K562 (cell line): ENCODE results near the gene PPFIA1. TPM values are rescaled to one million over a fixed set of nuclear protein-coding genes. Genes with fewer than 3 reads are reported as not detected.

ENCODE experiments used
- ATAC-seq: fragments of 200-7000 bp; cut with Tn5 transposase; 3 replicates; pipeline ENCODE4 v1.9.1; 2020; ENCODE audit warnings: moderate library complexity
- BruUV-seq: library from RNA; stranded (reverse); fragments of 400-500 nt; replicated peaks from 2 replicates; lab custom pipeline; 2021; lab: Mats Ljungman, UMichigan
- CTCF ChIA-PET: fragments of 300-600 bp; formaldehyde crosslinking; extraction: SDS; loops from one replicate; lab custom pipeline; 2021; ENCODE audit warnings: low intra/inter-chr PET ratio; lab: Yijun Ruan, JAX
- POLR2A ChIA-PET: fragments of 300-600, 350-650 bp; sonication (Branson Sonifier 250); formaldehyde crosslinking; extraction: SDS; loops from one replicate; lab custom pipeline; 2021; ENCODE audit warnings: antibody characterized with exemption, inconsistent platforms; lab: Yijun Ruan, JAX
- DNase-seq, 4 experiments: peaks; one replicate each; pipeline versions ENCODE4 v3.0.0 to v3.0.0-alpha.2; 2011 to 2018; ENCODE audit warnings: low spot score in 3 of 4, mixed read lengths in 3 of 4; ENCODE audit errors: extremely low read depth in 1 of 4
- FAIRE-seq: peaks from 2 replicates; lab custom pipeline; 2011; peaks lifted over from hg19 to GRCh38; lab: Jason Lieb, UNC
- H2AFZ ChIP-seq: 2 replicates; pipeline ENCODE4 v1.6.0; 2011; ENCODE audit warnings: low read depth, low read length, control low read depth, inconsistent platforms
- H3K27ac ChIP-seq: fragments of 200-600 bp; 3 replicates; pipeline ENCODE4 v1.8.0; 2011; ENCODE audit warnings: low read depth, mild to moderate bottlenecking, control low read depth, inconsistent platforms, low read length, moderate library complexity, mixed read lengths; ENCODE audit errors: extremely low read depth
- H3K27me3 ChIP-seq, 2 experiments: fragments of 300-600 bp in 1 of 2; 2 replicates in 1 of 2; 3 replicates in 1 of 2; pipeline versions ENCODE4 v1.6.0 to v1.8.0; 2011; ENCODE audit warnings: inconsistent platforms in 2 of 2, low read length in 2 of 2, mild to moderate bottlenecking in 1 of 2, mixed read lengths in 1 of 2, moderate library complexity in 1 of 2; ENCODE audit not compliant: control insufficient read depth in 2 of 2, insufficient read depth in 2 of 2
- H3K36me3 ChIP-seq: fragments of 300-600 bp; 3 replicates; pipeline ENCODE4 v1.8.0; 2011; ENCODE audit warnings: mild to moderate bottlenecking, low read length, inconsistent platforms; ENCODE audit not compliant: control insufficient read depth, insufficient read depth
- H3K4me1 ChIP-seq, 2 experiments: fragments of 200-600 bp in 1 of 2; replicated peaks in 1 of 2; 2 replicates in 1 of 2; 3 replicates in 1 of 2; pipeline versions ENCODE4 v1.5.1 to v1.8.0; 2011; ENCODE audit warnings: inconsistent platforms in 2 of 2, low read length in 2 of 2, mild to moderate bottlenecking in 1 of 2, mixed read lengths in 1 of 2, moderate library complexity in 1 of 2; ENCODE audit not compliant: control insufficient read depth in 2 of 2, insufficient read depth in 2 of 2
- H3K4me2 ChIP-seq: 2 replicates; pipeline ENCODE4 v1.6.1; 2011; ENCODE audit warnings: low read length, control low read depth, inconsistent platforms, mixed read lengths; ENCODE audit not compliant: insufficient read depth
- H3K4me3 ChIP-seq: fragments of 200-600 bp; sonication (generic), shearing (Covaris generic); 2 replicates; pipeline ENCODE4 v1.5.1; 2016; ENCODE audit warnings: control low read depth, inconsistent platforms
- H3K79me2 ChIP-seq: fragments of 200-600 bp; 3 replicates; pipeline ENCODE4 v1.8.0; 2011; ENCODE audit warnings: low read length, inconsistent platforms; ENCODE audit not compliant: control insufficient read depth, insufficient read depth
- H3K9ac ChIP-seq, 2 experiments: 2 replicates each; pipeline versions ENCODE4 v1.6.0 to v1.6.1; 2011; ENCODE audit warnings: low read depth in 2 of 2, low read length in 2 of 2, control low read depth in 1 of 2, inconsistent platforms in 1 of 2, mild to moderate bottlenecking in 1 of 2, mixed read lengths in 1 of 2; ENCODE audit not compliant: insufficient read depth in 1 of 2
- H3K9me1 ChIP-seq: one replicate; pipeline ENCODE4 v1.6.0; 2011; ENCODE audit warnings: inconsistent platforms, mild to moderate bottlenecking, low read length, moderate library complexity; ENCODE audit not compliant: control insufficient read depth, insufficient read depth
- H3K9me3 ChIP-seq: replicated peaks from 2 replicates; pipeline ENCODE4 v1.5.1; 2011; ENCODE audit warnings: low read depth, low read length, inconsistent platforms; ENCODE audit not compliant: control insufficient read depth, insufficient read depth
- H4K20me1 ChIP-seq: replicated peaks from 2 replicates; pipeline ENCODE4 v1.6.1; 2011; ENCODE audit warnings: low read length, inconsistent platforms, mixed read lengths; ENCODE audit not compliant: control insufficient read depth, insufficient read depth
- ATF7 ChIP-seq: fragments of 450-650 bp; IDR thresholded peaks from 2 replicates; pipeline ENCODE4 v1.7.1; 2014; ENCODE audit warnings: mild to moderate bottlenecking, moderate library complexity
- CCAR2 ChIP-seq: fragments of 200-400 bp; formaldehyde crosslinking; IDR thresholded peaks from 2 replicates; pipeline ENCODE4 v1.6.1; 2017; ENCODE audit warnings: mild to moderate bottlenecking, low read depth, low read length
- ETV5 ChIP-seq: sonication (generic); formaldehyde crosslinking; IDR thresholded peaks from 2 replicates; pipeline ENCODE4 v1.4.0; 2020; ENCODE audit warnings: low read depth, mild to moderate bottlenecking, missing genetic modification reagents
- NFIC ChIP-seq: fragments of 450-650 bp; IDR thresholded peaks from 2 replicates; pipeline ENCODE4 v1.6.1; 2017; ENCODE audit warnings: mild to moderate bottlenecking, inconsistent platforms
- NFYB ChIP-seq: IDR thresholded peaks from 2 replicates; pipeline ENCODE4 v1.6.1; 2011; ENCODE audit warnings: mild to moderate bottlenecking, moderate library complexity; ENCODE audit not compliant: insufficient read length; ENCODE audit errors: extremely low read depth
- PATZ1 ChIP-seq: fragments of 250-450 bp; sonication (Bioruptor Pico); IDR thresholded peaks from 2 replicates; pipeline ENCODE4 v1.5.0; 2020; ENCODE audit warnings: mild to moderate bottlenecking, borderline replicate concordance
- PHB ChIP-seq: fragments of 250-450 bp; sonication (Bioruptor Pico); IDR thresholded peaks from 2 replicates; pipeline ENCODE4 v1.5.0; 2021
- RHOXF2B ChIP-seq: fragments of 250-450 bp; sonication (Bioruptor Pico); conservative IDR thresholded peaks from 2 replicates; pipeline ENCODE4 v1.5.1; 2021
- YY1 ChIP-seq, 3 experiments: IDR thresholded peaks; 2 replicates each; pipeline ENCODE4 v1.6.1; 2011; ENCODE audit warnings: low read length in 2 of 3, mild to moderate bottlenecking in 2 of 3, moderate library complexity in 2 of 3, borderline replicate concordance in 1 of 3, control low read depth in 1 of 3, low read depth in 1 of 3; ENCODE audit not compliant: insufficient read depth in 3 of 3, insufficient replicate concordance in 2 of 3, control insufficient read depth in 1 of 3, insufficient read length in 1 of 3; ENCODE audit errors: extremely low read depth in 1 of 3
- ZEB2 ChIP-seq: fragments of 450-650 bp; IDR thresholded peaks from 2 replicates; pipeline ENCODE4 v1.6.1; 2016
- ZNF197 ChIP-seq: fragments of 200-800 bp; sonication (Bioruptor generic); IDR thresholded peaks from 2 replicates; pipeline ENCODE4 v1.6.1; 2016; ENCODE audit warnings: low read depth, missing genetic modification characterization, missing compliant biosample characterization
- WGBS: fragments of 100-300 bp; shearing (Covaris generic); methylation state at CpG from one replicate; pipeline ENCODE4 v1.1.6; 2016; ENCODE audit warnings: low coverage, mixed read lengths; ENCODE audit not compliant: insufficient coverage; ENCODE audit errors: missing lambda C conversion rate; 5-methylcytosine and 5-hydroxymethylcytosine counted together
- in situ Hi-C: fragments of 300-500 bp; cut with MboI; formaldehyde crosslinking; loops from 4 replicates; pipeline ENCODE4 v1.15.0; 2018; ENCODE audit warnings: inconsistent platforms, mixed read lengths
- intact Hi-C: fragments of 100-400 bp; cut with micrococcal nuclease; formaldehyde crosslinking; loops from 2 replicates; pipeline ENCODE4 v1.14.2; 2022
- polyA plus RNA-seq, 8 experiments: library from polyadenylated mRNA; depleted of rRNA in 4 of 8; stranded (reverse) in 5 of 8; unstranded in 3 of 8; fragments of >200 nt; fragmentation: Nextera tagmentation in 2 of 8; fragmentation: Illumina TruSeq in 1 of 8; extraction: Ambion mirVana in 2 of 8; extraction: Trizol in 1 of 8; gene quantifications; 2 replicates each; pipeline versions ENCODE4 v1.2.1 to v1.2.3, GENCODE V29; 2011 to 2014; ENCODE audit warnings: inconsistent platforms in 1 of 8, missing spikeins in 1 of 8
- total RNA-seq, 7 experiments: library from RNA; depleted of rRNA in 6 of 7; stranded (reverse); fragments of >200 nt in 6 of 7; fragmentation: Illumina TruSeq in 2 of 7; extraction: Trizol in 2 of 7; gene quantifications; 2 replicates each; pipeline versions ENCODE4 v1.2.1 to v1.2.3, GENCODE V29; 2011 to 2021; ENCODE audit warnings: low replicate concordance in 1 of 7
- TF ChIP-seq, protein P1 (sequence below): sonication (generic); formaldehyde crosslinking; IDR thresholded peaks from 2 replicates; pipeline ENCODE4 v1.8.0; 2022; ENCODE audit warnings: missing genetic modification reagents, mild to moderate bottlenecking, borderline replicate concordance

The PPFIA1 gene
- total and polyA plus RNA-seq, 9 of the 15 experiments (the other 6 are each of a cell fraction or from before 2014, with no cell fraction given), result 9.9 to 41.5 (median 28.5) TPM

- Histone ChIP-seq H3K9me3 (no peaks in the 10 kb centered on the region), H2AFZ (no peak overlapping the region), H3K4me2 (no peak overlapping the region), H3K27ac (no peak overlapping the region), H3K4me1 (peaks cover 2 to 4% of the 10 kb centered on the region in 2 experiments; a peak in 1 of 5 replicates), H4K20me1 (no peaks in the 10 kb centered on the region), H3K79me2 (no peaks in the 10 kb centered on the region), H3K36me3 (no peaks in the 10 kb centered on the region), H3K27me3 (no peaks in the 10 kb centered on the region), H3K4me3 (no peak overlapping the region), H3K9me1 (no peaks in the 10 kb centered on the region), H3K9ac (no peak overlapping the region)
- ATAC-seq (no peak), FAIRE-seq (no peak), DNase-seq (no peak)
- ChIA-PET POLR2A (interaction anchor here (0.6 to 1.8 kb wide), 2 partner anchors 21 to 157 kb away, joined by 4 to 8 read pairs; no protein-coding TSS in a partner anchor), CTCF (no interaction called here)
- in situ Hi-C loops (no loop called here), intact Hi-C loops (no loop called here)
- BruUV-seq, result no TSS peak
- 16% methylated on average over 5 of the region's 8 CpGs for WGBS
- TF ChIP-seq NFIC, result peak; percentile 28
- no peak for TF ChIP-seq RHOXF2B
Measured at GRCh38 chr11:70225681-70226177, 44.8 kb upstream of the PPFIA1 start.

DNA sequence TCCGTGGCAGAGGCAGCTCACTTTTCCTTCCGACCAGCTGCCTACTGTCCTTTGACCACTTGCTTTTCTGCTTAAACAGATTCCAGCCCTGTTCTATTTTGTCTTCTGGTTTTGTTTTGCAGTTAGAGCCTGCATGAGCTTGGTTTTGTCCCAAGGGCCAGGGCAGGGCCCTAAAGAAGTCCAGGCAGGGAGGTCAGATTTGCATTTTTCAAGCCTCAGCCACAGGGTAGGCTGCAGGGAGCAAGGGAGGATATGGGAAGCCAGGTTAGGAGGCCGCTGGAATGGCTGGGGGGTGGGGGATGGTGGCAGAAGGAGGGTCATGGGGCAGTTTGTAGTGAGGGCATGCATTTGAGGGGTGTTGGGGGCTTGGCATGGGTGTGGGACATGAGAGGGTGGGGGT, 44.3 kb upstream of the PPFIA1 start:
- no peak overlapping the region for H3K4me2 ChIP-seq
- peaks cover 2 to 4% of the 10 kb centered on the region in 2 experiments; a peak in 1 of 5 replicates for H3K4me1 ChIP-seq
- ATAC-seq (no peak), DNase-seq (no peak), FAIRE-seq (no peak)
- WGBS, result 36% methylated on average over 3 of the region's 3 CpGs
- H4K20me1 ChIP-seq, result no peaks in the 10 kb centered on the region
- H3K27ac ChIP-seq, result no peak overlapping the region
- no peak overlapping the region for H2AFZ ChIP-seq
- BruUV-seq, result no TSS peak
- no peaks in the 10 kb centered on the region for H3K9me3 ChIP-seq
- no peak overlapping the region for H3K4me3 ChIP-seq
- H3K9ac ChIP-seq, result no peak overlapping the region
- no peaks in the 10 kb centered on the region for H3K9me1 ChIP-seq
- H3K27me3 ChIP-seq, result no peaks in the 10 kb centered on the region
- ChIA-PET POLR2A (no interaction called here), CTCF (no interaction called here)
- intact Hi-C loops (no loop called here), in situ Hi-C loops (no loop called here)
- no peaks in the 10 kb centered on the region for H3K36me3 ChIP-seq
- H3K79me2 ChIP-seq, result no peaks in the 10 kb centered on the region
- no peak for TF ChIP-seq PHB (CRISPR knock-in tag)
- TF ChIP-seq YY1 (IDR thresholded peaks at IDR 0.05; ENCODE audit: borderline replicate concordance in 1 of 3, control insufficient read depth in 1 of 3, extremely low read depth in 1 of 3, insufficient read depth in 3 of 3, insufficient read length in 1 of 3, insufficient replicate concordance in 2 of 3, low read depth in 1 of 3, low read length in 2 of 3), result no peak
- TF ChIP-seq, protein P1, sequence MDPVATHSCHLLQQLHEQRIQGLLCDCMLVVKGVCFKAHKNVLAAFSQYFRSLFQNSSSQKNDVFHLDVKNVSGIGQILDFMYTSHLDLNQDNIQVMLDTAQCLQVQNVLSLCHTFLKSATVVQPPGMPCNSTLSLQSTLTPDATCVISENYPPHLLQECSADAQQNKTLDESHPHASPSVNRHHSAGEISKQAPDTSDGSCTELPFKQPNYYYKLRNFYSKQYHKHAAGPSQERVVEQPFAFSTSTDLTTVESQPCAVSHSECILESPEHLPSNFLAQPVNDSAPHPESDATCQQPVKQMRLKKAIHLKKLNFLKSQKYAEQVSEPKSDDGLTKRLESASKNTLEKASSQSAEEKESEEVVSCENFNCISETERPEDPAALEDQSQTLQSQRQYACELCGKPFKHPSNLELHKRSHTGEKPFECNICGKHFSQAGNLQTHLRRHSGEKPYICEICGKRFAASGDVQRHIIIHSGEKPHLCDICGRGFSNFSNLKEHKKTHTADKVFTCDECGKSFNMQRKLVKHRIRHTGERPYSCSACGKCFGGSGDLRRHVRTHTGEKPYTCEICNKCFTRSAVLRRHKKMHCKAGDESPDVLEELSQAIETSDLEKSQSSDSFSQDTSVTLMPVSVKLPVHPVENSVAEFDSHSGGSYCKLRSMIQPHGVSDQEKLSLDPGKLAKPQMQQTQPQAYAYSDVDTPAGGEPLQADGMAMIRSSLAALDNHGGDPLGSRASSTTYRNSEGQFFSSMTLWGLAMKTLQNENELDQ, result no peak
- TF ChIP-seq ATF7, result no peak
- TF ChIP-seq CCAR2, result no peak
- no peak for TF ChIP-seq ETV5 (CRISPR knock-in tag)
- TF ChIP-seq NFYB, result no peak
- TF ChIP-seq ZEB2, result no peak
- TF ChIP-seq PATZ1, result no peak
- TF ChIP-seq ZNF197 (CRISPR knock-in tag), result no peak
